Endodermal cell (in vitro differentiated cells): ENCODE results near the gene OR52K2. TPM values are rescaled to one million over a fixed set of nuclear protein-coding genes. Genes with fewer than 3 reads are reported as not detected.
A peak's percentile ranks its signal among the peaks of the same experiment; 100 is the strongest.

Experiments used
- DNase-seq: peaks from one replicate; pipeline ENCODE4 v3.0.0-alpha.2; 2017
- H3K27ac ChIP-seq: 2 replicates; pipeline ENCODE4 v1.5.1; 2013; ENCODE audit warnings: mild to moderate bottlenecking, low read depth, low read length, moderate library complexity
- H3K27me3 ChIP-seq: 2 replicates; pipeline ENCODE4 v1.6.1; 2013; ENCODE audit warnings: mild to moderate bottlenecking, low read length, moderate library complexity; ENCODE audit not compliant: insufficient read depth, control insufficient read depth, poor library complexity, severe bottlenecking
- H3K36me3 ChIP-seq: 2 replicates; pipeline ENCODE4 v1.7.0; 2013; ENCODE audit warnings: mild to moderate bottlenecking, low read length, moderate library complexity; ENCODE audit not compliant: control insufficient read depth, insufficient read depth
- H3K4me1 ChIP-seq: one replicate; pipeline ENCODE4 v1.7.0; 2013; ENCODE audit warnings: low read length; ENCODE audit not compliant: control insufficient read depth, insufficient read depth
- H3K4me3 ChIP-seq: 2 replicates; pipeline ENCODE4 v1.5.1; 2013; ENCODE audit warnings: mild to moderate bottlenecking, low read length, moderate library complexity
- H3K9ac ChIP-seq: 2 replicates; pipeline ENCODE4 v1.6.1; 2013; ENCODE audit warnings: mild to moderate bottlenecking, low read length, moderate library complexity; ENCODE audit not compliant: poor library complexity, severe bottlenecking; ENCODE audit errors: extremely low read depth
- H3K9me3 ChIP-seq: 2 replicates; pipeline ENCODE4 v1.6.1; 2013; ENCODE audit warnings: mild to moderate bottlenecking, low read length, moderate library complexity; ENCODE audit not compliant: control insufficient read depth
- H3K27ac Mint-ChIP-seq: 2 replicates; pipeline ENCODE4 v1.8.0; 2020; ENCODE audit warnings: mixed read lengths
- H3K27me3 Mint-ChIP-seq: 2 replicates; pipeline ENCODE4 v1.8.0; 2021; ENCODE audit warnings: mild to moderate bottlenecking, mixed read lengths; ENCODE audit not compliant: insufficient read depth
- H3K36me3 Mint-ChIP-seq: 2 replicates; pipeline ENCODE4 v1.8.0; 2020; ENCODE audit warnings: low read depth, mixed read lengths
- H3K4me1 Mint-ChIP-seq: 2 replicates; pipeline ENCODE4 v1.8.0; 2020; ENCODE audit warnings: mixed read lengths
- H3K4me3 Mint-ChIP-seq: 2 replicates; pipeline ENCODE4 v1.8.0; 2020; ENCODE audit warnings: mild to moderate bottlenecking, moderate library complexity, mixed read lengths
- H3K9me3 Mint-ChIP-seq: 2 replicates; pipeline ENCODE4 v1.8.0; 2020; ENCODE audit warnings: mild to moderate bottlenecking, mixed read lengths
- CTCF ChIP-seq: fragments of 200-600 bp; sonication (generic); conservative IDR thresholded peaks from 2 replicates; pipeline ENCODE4 v1.5.0; 2021; ENCODE audit warnings: antibody characterized with exemption, mild to moderate bottlenecking
- WGBS, 2 experiments: methylation state at CpG; one replicate each; pipeline versions ENCODE4 v1.1.5 to v1.1.7; 2013; ENCODE audit warnings: missing lambda C conversion rate in 2 of 2, mixed read lengths in 1 of 2; ENCODE audit not compliant: insufficient coverage in 1 of 2, insufficient read length in 1 of 2; 5-methylcytosine and 5-hydroxymethylcytosine counted together
- total RNA-seq, 2 donors: library from RNA; stranded (reverse); fragmentation: NEBNext Ultra II Directional in 1 of 2; extraction: Animal tissue kit (Norgen Biotek cat#: 25700) in 1 of 2; gene quantifications; 2 replicates in 1 of 2; 3 replicates in 1 of 2; pipeline ENCODE4 v1.2.1, GENCODE V29; 2021

The OR52K2 gene
- total RNA-seq, 2 donors from 2014 or later = not detected

- H3K9me3 ChIP-seq = peaks cover 30% of the 10 kb centered on the region
- H3K4me1 ChIP-seq = no peaks in the 10 kb centered on the region
- no peak for DNase-seq
- Mint-ChIP-seq H3K27ac (no peak overlapping the region), H3K9me3 (peaks cover 12% of the 10 kb centered on the region), H3K4me1 (no peaks in the 10 kb centered on the region), H3K27me3 (no peaks in the 10 kb centered on the region), H3K36me3 (no peaks in the 10 kb centered on the region), H3K4me3 (no peak overlapping the region)
- H3K36me3 ChIP-seq = no peaks in the 10 kb centered on the region
- no peak overlapping the region for H3K9ac ChIP-seq
- no peak overlapping the region for H3K27ac ChIP-seq
- TF ChIP-seq CTCF = no peak
- WGBS, 2 experiments = 84 to 100% methylated on average over 1 of the region's 1 CpG
- H3K4me3 ChIP-seq = peak overlapping the region; percentile 8
- no peaks in the 10 kb centered on the region for H3K27me3 ChIP-seq
Observed at GRCh38 chr11:4465407-4465806, 16.3 kb downstream of the OR52K2 start.

- no peaks in the 10 kb centered on the region for H3K27me3 Mint-ChIP-seq
- peak; percentile 42 for TF ChIP-seq CTCF
- Histone ChIP-seq H3K4me3 (no peak overlapping the region), H3K27ac (no peak overlapping the region), H3K27me3 (no peaks in the 10 kb centered on the region), H3K36me3 (no peaks in the 10 kb centered on the region), H3K4me1 (no peaks in the 10 kb centered on the region), H3K9ac (no peak overlapping the region), H3K9me3 (peaks cover 30% of the 10 kb centered on the region)
- H3K4me3 Mint-ChIP-seq = no peak overlapping the region
- WGBS, 2 experiments = 58 to 70% methylated on average over 4 to 5 of the region's 5 CpGs
- no peak overlapping the region for H3K27ac Mint-ChIP-seq
- no peaks in the 10 kb centered on the region for H3K4me1 Mint-ChIP-seq
- no peaks in the 10 kb centered on the region for H3K36me3 Mint-ChIP-seq
- peak; percentile 59 for DNase-seq
- H3K9me3 Mint-ChIP-seq = peaks cover 12% of the 10 kb centered on the region
Observed at GRCh38 chr11:4466131-4466870, 17.2 kb downstream of the OR52K2 start.

- no peaks in the 10 kb centered on the region for H3K27me3 ChIP-seq
- H3K36me3 Mint-ChIP-seq = no peaks in the 10 kb centered on the region
- H3K9ac ChIP-seq = no peak overlapping the region
- TF ChIP-seq CTCF = no peak
- no peak for DNase-seq
- no peaks in the 10 kb centered on the region for H3K27me3 Mint-ChIP-seq
- H3K4me1 ChIP-seq = no peaks in the 10 kb centered on the region
- H3K9me3 ChIP-seq = peaks cover 30% of the 10 kb centered on the region
- no peaks in the 10 kb centered on the region for H3K4me1 Mint-ChIP-seq
- H3K4me3 ChIP-seq = no peak overlapping the region
- H3K27ac ChIP-seq = no peak overlapping the region
- H3K27ac Mint-ChIP-seq = no peak overlapping the region
- H3K9me3 Mint-ChIP-seq = peaks cover 12% of the 10 kb centered on the region
- H3K36me3 ChIP-seq = no peaks in the 10 kb centered on the region
- H3K4me3 Mint-ChIP-seq = no peak overlapping the region
Observed at GRCh38 chr11:4466871-4467442, 17.9 kb downstream of the OR52K2 start.
